Amniotic stem cell (primary cell): Measurements from ENCODE around the gene C1orf35.

Source experiments
- DNase-seq: peaks from one replicate; lab custom pipeline; 2025; lab: John Stamatoyannopoulos, UW

The C1orf35 gene

GRCh38 chr1:228102791-228103620, at the start of gene C1orf35:
TSS of gene C1orf35 (minus strand) at chr1:228103325. CDS start at chr1:228103227, 98 bp downstream.
- peak; percentile 79 for DNase-seq

- no peak for DNase-seq
Observed at GRCh38 chr1:228152918-228153258, 49.8 kb upstream of the C1orf35 start.

GRCh38 chr1:228152097-228152917, 49.2 kb upstream of the C1orf35 start:
- DNase-seq = no peak

GRCh38 chr1:228151180-228151925, 48.2 kb upstream of the C1orf35 start:
- no peak for DNase-seq

GRCh38 chr1:228150461-228151179, 47.5 kb upstream of the C1orf35 start:
- DNase-seq = no peak

GRCh38 chr1:228150120-228150460, 47.0 kb upstream of the C1orf35 start:
- no peak for DNase-seq

GRCh38 chr1:228149406-228150119, 46.4 kb upstream of the C1orf35 start, which contains the start of gene GJC2:
TSS of gene GJC2 (plus strand) at chr1:228149930. CDS start at chr1:228157759, 7,829 bp downstream.
- DNase-seq = no peak

GRCh38 chr1:228148935-228149405, 45.8 kb upstream of the C1orf35 start:
- DNase-seq = no peak

- no peak for DNase-seq
Observed at GRCh38 chr1:228148196-228148861, 45.2 kb upstream of the C1orf35 start.

- DNase-seq = no peak
Observed at GRCh38 chr1:228147768-228148167, 44.6 kb upstream of the C1orf35 start.

GRCh38 chr1:228147151-228147693, 44.1 kb upstream of the C1orf35 start:
- DNase-seq = no peak

- DNase-seq = no peak
Observed at GRCh38 chr1:228146417-228147150, 43.5 kb upstream of the C1orf35 start.

- no peak for DNase-seq
Observed at GRCh38 chr1:228145463-228146416, 42.6 kb upstream of the C1orf35 start.

GRCh38 chr1:228144993-228145343, 41.8 kb upstream of the C1orf35 start:
- no peak for DNase-seq

- DNase-seq = no peak
Observed at GRCh38 chr1:228144193-228144992, 41.3 kb upstream of the C1orf35 start.

GRCh38 chr1:228143480-228144192, 40.5 kb upstream of the C1orf35 start:
- no peak for DNase-seq

GRCh38 chr1:228142701-228143136, 39.6 kb upstream of the C1orf35 start:
- no peak for DNase-seq
